Peyer's patch (tissue), 4 donors: ENCODE results near the gene SIPA1L3.

Experiments used
- POLR2A ChIP-seq, 2 donors: fragments of 450-650 bp; IDR thresholded peaks; one replicate each; pipeline ENCODE4 v1.5.1; 2017; ENCODE audit warnings: antibody characterized with exemption in 2 of 2, mild to moderate bottlenecking in 2 of 2, moderate library complexity in 2 of 2
- TF ChIP-seq, protein P1 (sequence below), 6 experiments: fragments of 450-650 bp in 4 of 6; fragments of 200-600 bp in 2 of 6; sonication (generic) in 1 of 6; IDR thresholded peaks; one replicate each; pipeline ENCODE4 v1.5.1; 2017 to 2019; ENCODE audit warnings: antibody characterized with exemption in 6 of 6, mild to moderate bottlenecking in 3 of 6, moderate library complexity in 1 of 6

- TF ChIP-seq, protein P1, sequence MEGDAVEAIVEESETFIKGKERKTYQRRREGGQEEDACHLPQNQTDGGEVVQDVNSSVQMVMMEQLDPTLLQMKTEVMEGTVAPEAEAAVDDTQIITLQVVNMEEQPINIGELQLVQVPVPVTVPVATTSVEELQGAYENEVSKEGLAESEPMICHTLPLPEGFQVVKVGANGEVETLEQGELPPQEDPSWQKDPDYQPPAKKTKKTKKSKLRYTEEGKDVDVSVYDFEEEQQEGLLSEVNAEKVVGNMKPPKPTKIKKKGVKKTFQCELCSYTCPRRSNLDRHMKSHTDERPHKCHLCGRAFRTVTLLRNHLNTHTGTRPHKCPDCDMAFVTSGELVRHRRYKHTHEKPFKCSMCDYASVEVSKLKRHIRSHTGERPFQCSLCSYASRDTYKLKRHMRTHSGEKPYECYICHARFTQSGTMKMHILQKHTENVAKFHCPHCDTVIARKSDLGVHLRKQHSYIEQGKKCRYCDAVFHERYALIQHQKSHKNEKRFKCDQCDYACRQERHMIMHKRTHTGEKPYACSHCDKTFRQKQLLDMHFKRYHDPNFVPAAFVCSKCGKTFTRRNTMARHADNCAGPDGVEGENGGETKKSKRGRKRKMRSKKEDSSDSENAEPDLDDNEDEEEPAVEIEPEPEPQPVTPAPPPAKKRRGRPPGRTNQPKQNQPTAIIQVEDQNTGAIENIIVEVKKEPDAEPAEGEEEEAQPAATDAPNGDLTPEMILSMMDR (IDR thresholded peaks at IDR 0.05): no peak
- TF ChIP-seq POLR2A (IDR thresholded peaks at IDR 0.05): no peak
Observed at GRCh38 chr19:37943480-37943879, 36.5 kb downstream of the SIPA1L3 start.
